ENCODE results near the gene PLPP4. TPM values are rescaled to one million over a fixed set of nuclear protein-coding genes. Genes with fewer than 3 reads are reported as not detected.
A peak's percentile ranks its signal among the peaks of the same experiment; 100 is the strongest.

Gene PLPP4
- polyA plus RNA-seq, 3 donors, result not detected

GRCh38 chr10:120572307-120572706 lies 115.3 kb downstream of the PLPP4 start:
- Mint-ChIP-seq H3K9me3 (peaks cover 0 to 3% (median 0%) of the 10 kb centered on the region in 7 donors), H3K4me3 (no peak overlapping the region), H3K36me3 (no peaks in the 10 kb centered on the region), H3K27ac (no peak overlapping the region), H3K27me3 (ENCODE audit: low read depth in 3 of 3) (peaks cover 1 to 12% (median 3%) of the 10 kb centered on the region in 3 donors), H3K4me1 (peaks cover 9% of the 10 kb centered on the region)
- Histone ChIP-seq H4K20me1 (ENCODE audit: insufficient read depth, low read length) (no peaks in the 10 kb centered on the region), H3K27ac (ENCODE audit: low read depth in 1 of 2, low read length in 2 of 2) (no peak overlapping the region), H3K4me2 (replicated peaks; ENCODE audit: extremely low read depth, low read length, poor library complexity, severe bottlenecking) (no peak overlapping the region), H3K4me1 (ENCODE audit: control insufficient read depth in 1 of 2, insufficient read depth in 2 of 2, low read length in 2 of 2) (peaks cover 6 to 9% of the 10 kb centered on the region in 2 donors), H3K9me3 (replicated peaks in 1 of 2; ENCODE audit: control insufficient read depth in 1 of 2, insufficient read depth in 1 of 2, low read length in 2 of 2) (no peaks in the 10 kb centered on the region), H3K9ac (ENCODE audit: insufficient read depth, low read length, poor library complexity, severe bottlenecking) (no peak overlapping the region), H2AFZ (ENCODE audit: insufficient read depth, low read depth, low read length, poor library complexity, severe bottlenecking) (no peak overlapping the region), H3K27me3 (ENCODE audit: control insufficient read depth in 2 of 2, insufficient read depth in 2 of 2, low read length in 2 of 2) (peaks cover 2 to 3% of the 10 kb centered on the region in 2 donors), H3K36me3 (replicated peaks in 1 of 2; ENCODE audit: control insufficient read depth in 1 of 2, insufficient read depth in 2 of 2, low read length in 2 of 2) (no peaks in the 10 kb centered on the region), H3K79me2 (ENCODE audit: insufficient read depth, low read length) (no peaks in the 10 kb centered on the region), H3K4me3 (replicated peaks in 1 of 3; ENCODE audit: low read depth in 2 of 3, low read length in 3 of 3) (no peak overlapping the region)
- intact Hi-C loops (cut with micrococcal nuclease), result no loop called here
- no CpG with 5 or more reads among the region's 1 CpG for WGBS (ENCODE audit: insufficient coverage)
- TF ChIP-seq CTCF (IDR thresholded peaks at IDR 0.05), result no peak
- no peak for DNase-seq

GRCh38 chr10:120573355-120573754 lies 116.3 kb downstream of the PLPP4 start:
- peak in 2 of 3 donors; percentile 7 to 38 for DNase-seq
- peaks cover 6 to 9% of the 10 kb centered on the region in 2 donors for H3K4me1 ChIP-seq (ENCODE audit: control insufficient read depth in 1 of 2, insufficient read depth in 2 of 2, low read length in 2 of 2)
- no peak for TF ChIP-seq CTCF (IDR thresholded peaks at IDR 0.05)
- Mint-ChIP-seq H3K27ac (no peak overlapping the region), H3K27me3 (ENCODE audit: low read depth in 3 of 3) (peaks cover 1 to 12% (median 3%) of the 10 kb centered on the region in 3 donors), H3K36me3 (no peaks in the 10 kb centered on the region), H3K4me1 (peaks cover 9% of the 10 kb centered on the region), H3K4me3 (peak overlapping the region in 1 of 2 donors; percentile 11), H3K9me3 (peaks cover 0 to 3% (median 0%) of the 10 kb centered on the region in 7 donors)
- H4K20me1 ChIP-seq (ENCODE audit: insufficient read depth, low read length), result no peaks in the 10 kb centered on the region
- no peaks in the 10 kb centered on the region for H3K36me3 ChIP-seq (replicated peaks in 1 of 2; ENCODE audit: control insufficient read depth in 1 of 2, insufficient read depth in 2 of 2, low read length in 2 of 2)
- no peak overlapping the region for H3K9ac ChIP-seq (ENCODE audit: insufficient read depth, low read length, poor library complexity, severe bottlenecking)
- no peaks in the 10 kb centered on the region for H3K79me2 ChIP-seq (ENCODE audit: insufficient read depth, low read length)
- H3K4me3 ChIP-seq (replicated peaks in 1 of 3; ENCODE audit: low read depth in 2 of 3, low read length in 3 of 3), result peak overlapping the region in 1 of 3 experiments; percentile 6
- no peak overlapping the region for H3K27ac ChIP-seq (ENCODE audit: low read depth in 1 of 2, low read length in 2 of 2)
- H3K9me3 ChIP-seq (replicated peaks in 1 of 2; ENCODE audit: control insufficient read depth in 1 of 2, insufficient read depth in 1 of 2, low read length in 2 of 2), result no peaks in the 10 kb centered on the region
- no CpG with 5 or more reads among the region's 2 CpGs for WGBS (ENCODE audit: insufficient coverage)
- intact Hi-C loops (cut with micrococcal nuclease), result no loop called here
- H3K4me2 ChIP-seq (replicated peaks; ENCODE audit: extremely low read depth, low read length, poor library complexity, severe bottlenecking), result peak overlapping the region; percentile 32
- H3K27me3 ChIP-seq (ENCODE audit: control insufficient read depth in 2 of 2, insufficient read depth in 2 of 2, low read length in 2 of 2), result peaks cover 0 to 2% of the 10 kb centered on the region in 2 donors
- H2AFZ ChIP-seq (ENCODE audit: insufficient read depth, low read depth, low read length, poor library complexity, severe bottlenecking), result no peak overlapping the region

Measured in CD14-positive monocyte (primary cell).